GM18520 (cell line): ENCODE measurements around the gene OR9Q1.
"Not testable (repeated sequence)": the region's sequence is repeated elsewhere in the genome, so short reads cannot be mapped to it uniquely, and the experiment has no call there.

Source experiments
- ATAC-seq: cut with Tn5 transposase; IDR thresholded peaks from one replicate; pipeline ENCODE4 v1.9.1; 2021; ENCODE audit not compliant: unreplicated experiment

The OR9Q1 gene, protein sequence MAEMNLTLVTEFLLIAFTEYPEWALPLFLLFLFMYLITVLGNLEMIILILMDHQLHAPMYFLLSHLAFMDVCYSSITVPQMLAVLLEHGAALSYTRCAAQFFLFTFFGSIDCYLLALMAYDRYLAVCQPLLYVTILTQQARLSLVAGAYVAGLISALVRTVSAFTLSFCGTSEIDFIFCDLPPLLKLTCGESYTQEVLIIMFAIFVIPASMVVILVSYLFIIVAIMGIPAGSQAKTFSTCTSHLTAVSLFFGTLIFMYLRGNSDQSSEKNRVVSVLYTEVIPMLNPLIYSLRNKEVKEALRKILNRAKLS

GRCh38 chr11:58023435-58023931 is at the start of gene OR9Q1:
Gene OR9Q1, plus strand, starts transcription at chr11:58023881. Its CDS starts 155,564 bp downstream, at chr11:58179445.
- no peak for ATAC-seq

DNA sequence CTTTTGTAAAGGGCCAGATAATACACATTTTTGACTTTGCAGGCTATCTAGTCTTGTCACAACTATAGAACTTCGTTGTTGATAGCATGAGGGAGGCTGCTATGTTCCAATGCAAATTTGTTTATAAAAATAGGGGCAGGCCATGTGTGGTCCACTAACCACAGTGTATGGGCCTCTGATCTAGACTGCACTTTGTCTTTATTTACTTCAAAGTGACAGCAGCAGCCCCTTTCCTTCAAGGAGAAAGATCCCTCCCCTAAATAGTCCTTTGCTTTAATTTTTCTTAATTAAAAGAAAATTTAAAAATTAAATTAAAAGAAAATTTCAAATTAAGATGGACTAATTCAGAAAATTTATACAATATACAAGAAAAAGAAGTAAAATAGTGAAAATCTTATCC is 49.5 kb upstream of the OR9Q1 start:
- no peak for ATAC-seq

GRCh38 chr11:57974848-57975601 is 48.7 kb upstream of the OR9Q1 start:
- ATAC-seq: no peak

DNA sequence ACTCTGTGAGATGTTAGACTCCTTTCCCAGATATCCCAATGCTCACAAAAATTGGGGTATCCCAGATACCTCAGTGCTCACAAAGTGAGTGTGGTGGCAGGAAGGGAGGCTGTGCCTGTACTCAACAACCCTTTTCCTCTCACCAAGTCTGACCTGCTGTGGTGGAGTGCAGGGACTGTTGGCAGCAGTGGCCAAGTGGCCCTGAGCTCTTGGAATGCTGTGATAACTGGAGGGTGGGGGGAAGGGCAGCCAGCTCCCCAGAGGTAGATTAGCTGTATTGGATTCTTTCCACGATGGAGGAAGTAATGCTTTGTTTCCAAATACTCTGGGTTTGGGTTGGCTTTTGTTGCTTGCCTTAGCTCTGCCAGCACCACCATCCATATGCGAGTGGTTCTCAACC is 46.0 kb upstream of the OR9Q1 start:
- no peak for ATAC-seq

DNA sequence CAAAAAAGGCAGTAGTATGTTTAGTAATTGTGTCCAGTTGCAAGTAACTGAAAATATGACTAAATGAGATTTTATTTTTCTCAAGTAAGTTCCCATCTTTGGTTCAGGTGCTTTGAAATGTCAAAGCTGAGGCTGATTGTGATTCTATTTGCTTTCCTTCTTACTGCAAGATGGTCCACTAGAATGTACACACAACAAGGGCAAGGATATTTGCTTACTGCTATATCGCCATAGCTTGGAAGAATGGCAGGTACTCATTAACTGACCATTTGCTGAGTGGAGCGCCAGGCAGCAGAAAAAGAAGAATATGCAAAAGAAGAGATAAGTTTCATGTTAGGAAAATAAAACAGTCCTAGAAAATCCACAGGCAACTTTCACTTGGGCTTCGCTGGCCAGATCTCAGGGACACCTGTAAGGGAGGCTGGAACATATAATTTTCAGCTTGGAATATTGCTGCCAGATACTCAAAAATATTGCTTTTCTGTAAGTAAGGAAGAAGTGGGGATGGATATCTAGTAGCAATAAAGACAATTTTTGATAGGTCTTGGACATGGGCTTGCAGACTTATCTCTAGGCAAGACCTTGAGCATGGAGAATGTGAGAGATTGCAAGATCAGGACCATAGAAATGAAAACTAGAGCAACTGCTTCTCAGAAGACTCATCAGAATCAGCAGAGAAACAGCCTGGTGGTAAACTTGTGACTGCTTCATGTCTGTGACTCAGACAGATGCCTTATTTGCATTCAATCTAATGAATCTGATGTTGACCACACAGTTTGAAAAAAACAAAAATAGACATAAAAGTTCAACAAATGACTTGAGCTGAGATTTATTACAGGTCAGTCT is 44.8 kb upstream of the OR9Q1 start:
- ATAC-seq: no peak

DNA sequence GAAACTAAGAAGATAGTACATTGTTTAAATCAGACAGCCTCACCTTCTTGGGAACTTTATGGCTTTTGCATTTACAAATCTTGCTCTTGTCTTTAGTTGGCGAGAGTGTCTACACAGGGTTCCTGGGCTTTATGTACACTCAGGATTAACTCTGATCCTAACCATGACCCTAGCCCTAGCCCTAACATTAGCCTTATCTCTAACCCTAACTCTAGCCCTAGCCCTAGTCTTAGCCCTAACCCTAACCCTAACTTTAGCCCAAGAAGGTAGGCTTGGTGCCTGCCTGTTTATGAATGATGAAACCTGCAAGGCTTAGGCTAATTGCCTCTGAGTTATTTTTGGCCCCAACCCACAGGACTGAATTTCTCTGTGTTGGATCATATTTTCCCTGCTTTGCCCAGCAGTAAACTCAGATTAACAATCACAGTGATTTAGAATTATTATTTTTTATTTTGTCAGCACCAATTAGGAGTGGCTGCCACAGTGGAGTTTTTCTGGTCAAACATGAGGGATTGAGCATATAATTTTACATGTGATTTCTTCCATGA is 44.1 kb upstream of the OR9Q1 start:
- no peak for ATAC-seq

DNA sequence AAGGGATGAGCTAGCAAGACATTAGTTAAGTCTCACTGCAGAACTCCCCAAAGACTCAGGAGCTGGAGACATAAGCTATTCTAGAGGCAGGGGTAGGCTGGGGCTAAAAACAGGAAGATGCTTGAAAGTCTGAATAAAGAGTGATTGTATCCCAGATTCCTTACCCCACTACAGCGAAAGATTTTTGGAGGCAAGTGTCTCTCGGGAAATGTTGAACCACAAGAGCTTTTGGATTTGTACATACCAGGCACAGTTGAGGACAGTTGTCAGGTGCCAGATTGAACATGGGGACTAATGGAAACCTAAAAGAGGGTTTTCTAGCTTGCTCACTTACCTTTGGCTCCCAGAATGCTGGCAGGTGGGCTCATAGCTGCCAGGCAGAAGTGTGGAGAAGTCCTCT is 43.5 kb upstream of the OR9Q1 start:
- no peak for ATAC-seq

- ATAC-seq: no peak
Measured at GRCh38 chr11:57981536-57981935, 42.1 kb upstream of the OR9Q1 start.

DNA sequence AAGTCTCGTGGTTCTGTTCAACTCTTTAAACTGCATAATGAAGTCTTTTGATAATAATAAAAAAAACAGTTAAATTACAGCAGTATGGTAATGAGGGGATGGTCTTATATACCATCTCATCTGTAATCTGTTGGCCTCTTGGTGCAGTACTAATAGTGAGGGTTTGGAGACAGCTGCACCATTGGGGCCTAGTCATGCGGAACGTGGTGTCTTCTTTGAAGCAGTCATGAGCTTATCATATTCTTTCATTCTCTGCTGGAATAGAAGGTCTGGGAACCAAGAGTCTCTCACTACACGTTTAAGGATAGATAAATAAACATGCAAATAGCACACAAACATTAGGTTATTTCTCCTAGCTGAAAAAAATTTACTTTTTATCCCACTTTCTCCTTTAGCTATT is 40.9 kb upstream of the OR9Q1 start:
- ATAC-seq: no peak

DNA sequence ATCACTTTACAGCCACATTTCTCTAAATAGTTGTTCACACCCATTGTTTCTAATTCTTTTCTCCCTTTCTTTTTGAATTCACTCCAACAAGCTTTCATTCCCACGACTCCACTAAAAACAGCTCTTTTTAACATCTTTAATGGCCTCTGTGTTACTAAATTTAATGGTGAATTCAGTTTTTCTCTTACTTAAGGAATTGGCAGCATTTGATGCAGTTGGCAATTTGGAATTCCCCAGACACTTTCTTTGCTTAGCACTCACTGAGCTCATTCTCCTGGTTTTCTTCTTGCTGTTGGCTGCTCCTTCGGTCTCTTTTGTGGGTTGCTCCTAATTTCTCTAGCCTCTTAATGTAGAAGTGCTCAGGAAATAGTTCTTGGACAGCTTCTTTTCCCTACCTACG is 40.5 kb upstream of the OR9Q1 start:
- no peak for ATAC-seq

- not testable (repeated sequence) for ATAC-seq
Measured at GRCh38 chr11:57999523-57999922, 24.2 kb upstream of the OR9Q1 start.

GRCh38 chr11:58000021-58000420 is 23.7 kb upstream of the OR9Q1 start:
- not testable (repeated sequence) for ATAC-seq

- no peak for ATAC-seq
Measured at GRCh38 chr11:58000699-58001098, 23.0 kb upstream of the OR9Q1 start.

DNA sequence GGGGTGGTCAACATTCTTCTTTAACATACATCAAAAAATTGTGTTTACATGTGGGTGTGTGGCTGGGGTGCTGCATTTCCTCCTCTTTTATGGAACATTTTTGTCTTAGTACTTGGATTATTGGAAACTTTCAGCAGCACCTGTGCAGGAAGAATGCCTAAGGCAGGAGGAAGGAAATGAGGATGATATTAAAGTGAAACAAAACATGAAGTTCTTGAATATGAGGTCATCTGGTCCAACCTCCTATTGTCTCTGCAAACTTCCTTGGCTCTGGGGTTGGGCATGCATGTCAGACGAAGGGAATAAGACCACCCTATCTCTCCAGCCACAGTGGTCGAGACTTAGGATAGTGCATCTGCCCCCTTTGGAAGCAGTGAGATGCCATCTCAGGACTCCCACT is 20.6 kb upstream of the OR9Q1 start:
- ATAC-seq: no peak

DNA sequence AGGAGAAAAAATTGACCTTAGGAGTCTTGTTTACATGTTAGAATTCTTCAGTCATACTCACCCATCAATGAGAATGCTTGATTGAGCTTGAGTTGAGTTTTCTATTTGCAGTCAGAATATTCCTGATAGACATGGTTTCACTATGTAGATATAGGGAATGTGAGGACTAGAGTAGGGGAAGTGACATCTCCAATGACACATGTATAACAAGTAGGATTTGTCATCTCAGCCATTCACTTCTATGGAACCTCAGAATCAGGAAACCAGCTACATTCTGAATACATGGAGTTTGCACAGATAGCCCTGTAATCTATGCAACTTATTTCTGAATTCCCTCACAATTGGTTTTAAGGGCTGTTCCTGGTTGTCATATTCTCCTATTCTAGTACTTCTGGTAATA is 20.1 kb upstream of the OR9Q1 start:
- no peak for ATAC-seq

GRCh38 chr11:58004664-58005063 is 19.0 kb upstream of the OR9Q1 start:
- no peak for ATAC-seq

- no peak for ATAC-seq
Measured at GRCh38 chr11:58006940-58007339, 16.7 kb upstream of the OR9Q1 start.

DNA sequence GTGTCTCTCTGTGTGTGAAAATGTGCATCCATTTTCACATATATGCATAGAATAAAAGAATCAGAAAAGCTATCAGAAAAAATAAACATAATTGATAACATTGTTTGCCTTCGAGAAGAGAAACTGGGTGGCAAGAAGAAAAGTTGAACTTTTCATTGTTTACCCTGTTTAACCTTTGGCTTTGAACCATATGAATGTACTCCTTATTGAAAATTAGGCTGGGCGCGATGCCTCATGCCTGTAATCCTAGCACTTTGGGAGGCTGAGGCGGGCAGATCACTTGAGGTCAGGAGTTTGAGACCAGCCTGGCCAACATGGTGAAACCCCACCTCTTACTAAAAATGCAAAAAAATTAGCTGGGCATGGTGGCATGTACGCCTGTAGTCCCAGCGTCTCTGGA is 11.9 kb upstream of the OR9Q1 start:
- ATAC-seq: no peak

DNA sequence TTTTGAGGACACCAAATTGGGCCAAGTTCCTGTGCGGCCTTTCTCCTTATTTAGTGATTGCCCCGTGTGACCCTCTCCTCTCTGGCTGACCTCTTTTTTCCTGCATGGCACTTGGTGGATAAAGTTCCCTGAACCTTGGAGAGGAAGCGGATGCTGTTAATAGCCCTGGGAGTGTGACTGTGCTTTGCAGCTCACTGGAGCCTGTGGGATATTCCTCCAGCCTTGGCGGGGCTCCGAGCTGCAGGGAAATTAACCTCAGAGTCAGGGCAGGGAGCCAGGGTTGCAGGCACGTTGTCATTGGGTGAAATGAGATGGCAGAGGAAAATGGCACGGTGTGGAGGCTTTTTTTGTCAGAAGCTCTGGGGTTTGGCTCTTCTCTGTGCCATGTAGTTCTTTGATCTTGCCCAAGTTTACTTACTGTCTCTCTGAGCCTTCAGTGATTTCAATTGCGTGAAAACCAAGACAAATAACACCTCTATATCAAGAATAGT is 965 bp downstream of the OR9Q1 start:
- no peak for ATAC-seq

GRCh38 chr11:58027341-58027740 is 3.7 kb downstream of the OR9Q1 start:
- ATAC-seq: no peak
